GM10847 (cell line): ENCODE results near the gene TGFBR3.

Experiments
- POLR2A ChIP-seq: IDR thresholded peaks from 2 replicates; pipeline ENCODE4 v1.6.1; 2011; ENCODE audit not compliant: insufficient read length; ENCODE audit errors: extremely low read depth

The TGFBR3 gene

DNA sequence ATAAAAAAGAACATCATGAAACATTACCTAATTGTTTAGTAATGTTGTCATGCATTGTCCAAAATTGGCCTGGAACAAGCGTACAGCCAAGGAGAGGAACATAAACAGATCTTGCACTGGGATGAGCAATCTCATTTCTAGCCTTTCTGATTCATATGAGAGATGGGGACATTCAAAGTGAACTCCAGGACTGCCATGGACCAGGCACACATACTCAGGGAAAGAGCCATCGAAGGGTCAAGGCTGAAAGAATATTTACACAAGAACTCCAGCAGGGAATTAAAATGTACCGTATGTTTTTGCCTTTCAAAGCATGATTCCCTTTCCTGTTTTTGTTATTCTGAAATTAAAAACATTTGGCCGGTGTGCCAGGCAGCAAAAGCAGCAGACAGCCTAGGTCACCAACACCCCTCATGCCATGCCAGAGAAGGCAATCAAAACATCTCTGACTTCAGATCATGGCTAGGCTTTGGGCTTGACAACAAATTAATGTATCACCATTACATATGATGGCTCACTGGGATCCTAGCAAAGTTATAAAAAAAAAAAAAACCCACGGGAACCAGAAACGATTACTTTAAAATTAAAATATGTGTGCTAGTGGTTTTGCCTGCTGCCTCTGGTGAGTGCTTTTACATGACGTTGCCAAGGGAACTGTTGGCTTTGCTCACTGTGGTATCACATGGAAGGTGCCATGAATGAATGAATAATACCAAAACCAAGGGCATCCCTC, 159.8 kb downstream of the TGFBR3 start:
- no peak for TF ChIP-seq POLR2A

GRCh38 chr1:91725618-91725988, 160.3 kb downstream of the TGFBR3 start:
- no peak for TF ChIP-seq POLR2A

DNA sequence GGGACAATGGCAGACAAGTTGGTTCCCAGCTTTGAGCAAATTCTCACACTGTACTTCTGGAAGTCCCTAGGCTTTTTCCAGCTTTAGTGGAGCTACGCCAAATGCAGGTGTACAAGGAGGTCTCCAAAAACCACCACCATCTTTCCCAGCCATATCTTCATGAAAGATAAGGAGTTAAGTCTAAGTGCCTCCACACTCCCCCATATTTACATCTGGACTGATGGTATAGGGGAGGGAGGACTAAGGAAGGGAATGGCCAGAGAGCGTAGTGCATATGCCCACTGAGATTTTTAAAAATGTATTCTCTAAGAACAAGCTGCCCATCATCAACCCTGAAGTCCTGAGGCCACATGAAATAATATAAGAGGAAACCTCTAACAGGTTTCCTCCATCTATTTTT, 161.3 kb downstream of the TGFBR3 start:
- no peak for TF ChIP-seq POLR2A

DNA sequence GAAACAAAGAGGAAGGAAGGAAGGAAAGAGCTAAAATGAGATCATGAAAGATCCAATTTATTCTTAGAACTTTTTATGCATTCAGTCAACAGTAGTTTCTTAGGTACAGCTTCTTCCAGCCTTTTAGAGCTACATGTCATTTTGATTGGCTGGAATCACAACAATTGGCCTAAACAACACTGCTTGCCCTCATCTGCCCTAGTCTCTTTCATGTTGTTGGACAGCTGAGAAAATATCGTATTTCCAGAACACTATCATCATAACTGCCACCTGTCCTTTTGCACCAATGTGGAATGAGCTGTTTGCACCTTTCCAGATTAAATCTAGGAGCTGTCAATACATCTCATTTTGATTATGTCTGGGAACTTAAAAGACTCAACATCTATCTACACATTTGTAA, 161.7 kb downstream of the TGFBR3 start:
- no peak for TF ChIP-seq POLR2A

DNA sequence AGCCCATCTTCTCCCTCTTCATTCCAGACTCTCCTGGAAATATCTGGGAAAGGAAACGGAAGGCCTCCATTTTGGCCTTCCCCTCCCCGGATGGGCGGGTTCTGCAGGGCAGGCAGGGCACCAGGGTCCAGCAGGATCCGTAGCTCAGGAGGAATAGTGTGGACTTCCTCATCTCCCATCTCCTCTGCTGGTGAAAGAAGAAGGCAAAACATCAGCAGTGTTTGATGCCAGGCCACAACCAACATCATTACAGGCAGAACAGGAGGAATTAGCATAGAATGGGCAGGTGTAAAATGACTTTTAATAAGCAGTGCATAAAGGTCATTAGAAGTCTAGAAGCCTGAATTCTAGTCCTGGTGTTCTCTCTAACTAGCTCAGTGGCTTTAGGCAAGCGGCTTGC, 165.9 kb downstream of the TGFBR3 start:
- no peak for TF ChIP-seq POLR2A

DNA sequence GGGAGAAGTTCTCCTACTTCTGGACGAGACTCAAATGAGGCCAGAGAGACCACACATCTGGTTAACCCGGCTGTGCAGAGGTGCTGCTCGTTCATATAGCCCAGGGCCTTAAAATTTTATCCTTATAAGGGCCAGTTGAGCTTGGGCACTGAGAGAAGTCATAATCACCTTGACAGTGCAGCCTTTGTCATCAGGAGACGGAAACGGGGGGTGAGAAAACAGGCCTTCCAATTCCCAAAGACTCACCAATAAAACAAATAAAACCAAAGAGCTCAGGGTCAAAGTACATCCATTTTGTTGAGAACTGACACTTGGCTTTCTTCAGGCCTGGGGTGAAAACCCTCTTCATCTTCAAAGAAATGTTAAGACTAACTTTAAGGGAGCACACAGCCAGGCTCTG, 167.1 kb downstream of the TGFBR3 start:
- TF ChIP-seq POLR2A = no peak

GRCh38 chr1:91718368-91718767, 167.6 kb downstream of the TGFBR3 start:
- no peak for TF ChIP-seq POLR2A

DNA sequence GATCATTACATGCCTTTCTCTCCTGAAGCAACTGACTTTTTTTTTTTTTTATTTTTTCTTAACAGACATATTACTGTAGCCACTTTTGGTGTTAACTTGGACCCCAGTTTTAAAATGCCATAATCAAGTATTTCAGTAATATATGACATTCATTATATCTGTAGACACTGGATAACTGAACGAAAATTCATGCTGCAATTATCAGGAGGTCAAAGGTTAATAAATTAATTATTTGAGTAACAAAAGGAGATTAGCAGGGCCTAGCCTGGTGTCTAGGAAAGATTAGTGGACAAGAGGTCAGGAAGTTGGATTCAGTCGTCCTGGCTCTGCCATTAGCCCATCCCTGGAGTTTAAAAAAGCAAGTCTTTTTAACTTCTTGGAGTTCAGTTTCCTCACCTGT, 168.1 kb downstream of the TGFBR3 start:
- no peak for TF ChIP-seq POLR2A

DNA sequence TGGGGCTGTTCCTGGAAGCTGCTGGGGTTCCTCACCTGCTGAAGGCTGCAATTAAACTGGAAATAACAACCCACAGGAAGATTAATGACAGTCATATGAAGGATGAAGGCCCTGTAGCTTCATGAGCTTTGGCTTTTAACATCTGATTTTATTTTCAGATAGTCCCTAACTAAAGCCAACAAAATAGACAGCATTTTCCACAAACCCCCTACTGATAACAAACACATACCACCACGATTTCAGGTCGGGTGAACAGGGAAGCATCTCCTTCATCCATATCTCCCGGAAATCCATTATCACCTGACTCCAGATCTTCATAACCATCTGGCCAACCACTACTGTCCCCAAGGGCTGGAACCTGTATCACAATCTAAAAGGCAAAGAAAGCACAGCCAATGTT, 169.6 kb downstream of the TGFBR3 start:
- no peak for TF ChIP-seq POLR2A

DNA sequence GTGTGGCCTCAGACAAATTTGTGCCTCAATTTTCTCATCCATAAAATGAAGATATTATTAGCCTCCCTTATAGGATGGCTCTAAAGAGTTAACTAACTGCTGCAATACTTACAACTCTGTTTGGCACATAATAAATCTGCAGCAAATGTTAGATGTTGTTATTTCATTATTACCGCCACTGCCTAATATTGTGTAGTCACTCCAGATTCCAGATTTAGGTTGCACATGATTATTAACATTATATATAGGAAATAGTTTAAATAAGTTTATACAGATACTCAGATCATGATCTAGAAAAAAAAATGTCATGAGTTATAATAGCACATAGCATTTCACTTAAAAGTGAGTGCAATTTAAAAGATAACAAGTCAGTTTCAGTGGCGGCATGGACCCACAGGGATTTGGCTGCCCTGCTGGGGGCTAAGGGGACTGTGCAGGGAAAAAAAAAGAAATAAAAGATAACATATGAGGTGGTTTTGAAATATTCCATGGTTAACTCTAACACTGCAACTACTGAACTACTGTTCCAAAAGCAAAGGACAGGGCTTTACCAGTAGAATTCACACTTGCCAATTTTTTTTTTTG, 170.4 kb downstream of the TGFBR3 start:
- TF ChIP-seq POLR2A = no peak

GRCh38 chr1:91714867-91715381, 171.0 kb downstream of the TGFBR3 start:
- TF ChIP-seq POLR2A = no peak

GRCh38 chr1:91712981-91713841, 172.7 kb downstream of the TGFBR3 start:
- TF ChIP-seq POLR2A = no peak

DNA sequence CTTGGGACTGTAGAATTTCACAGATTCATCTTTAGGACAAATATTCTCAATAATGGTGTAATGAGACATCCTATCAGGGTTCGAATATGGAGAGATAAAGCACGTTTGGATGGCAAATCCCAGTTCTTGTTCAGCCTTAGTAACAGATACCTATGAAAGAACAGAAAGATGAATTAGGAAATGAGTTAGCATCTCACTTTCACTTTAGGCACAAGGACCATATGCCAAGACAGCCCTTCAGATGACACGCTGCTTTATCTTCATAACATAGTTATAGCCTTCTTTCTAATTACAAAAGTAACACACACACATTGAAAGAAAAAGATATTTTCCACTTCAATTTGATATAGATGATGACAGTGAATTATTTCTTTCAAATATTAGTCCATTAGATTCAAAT, 173.6 kb downstream of the TGFBR3 start:
- no peak for TF ChIP-seq POLR2A

DNA sequence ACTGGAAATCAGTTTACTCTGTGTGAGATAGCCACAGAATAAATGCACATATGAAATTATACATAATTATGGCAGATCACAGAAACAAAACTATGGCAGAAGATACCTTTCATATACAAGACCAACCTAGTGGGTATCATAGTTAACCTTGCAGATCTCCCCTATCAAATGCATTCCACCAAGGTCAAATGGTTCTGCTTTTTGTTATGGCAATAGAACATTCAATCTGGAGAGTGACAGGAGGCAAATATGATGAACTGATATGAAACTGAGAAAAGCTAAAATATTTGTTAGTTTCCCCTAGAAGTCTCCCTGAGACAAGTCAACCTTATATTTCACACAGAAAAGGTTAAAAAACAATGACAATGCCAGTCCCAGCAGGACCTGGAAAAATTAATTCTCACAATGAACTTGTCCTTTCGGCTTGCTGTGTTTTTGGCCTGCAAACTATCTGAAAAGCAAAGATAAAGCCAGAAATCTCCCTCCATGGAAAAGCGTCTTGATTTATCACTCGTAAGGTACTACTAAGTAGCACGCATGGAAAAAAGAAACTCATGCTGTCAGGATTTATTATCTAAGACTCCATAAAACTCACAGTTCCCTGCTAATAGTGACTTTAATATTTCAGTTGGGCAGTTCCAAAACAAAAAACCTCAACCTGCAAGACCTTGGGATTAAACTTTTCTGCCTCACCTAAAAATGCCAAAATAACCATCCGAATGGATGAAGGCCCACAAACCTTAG, 174.3 kb downstream of the TGFBR3 start:
- no peak for TF ChIP-seq POLR2A

DNA sequence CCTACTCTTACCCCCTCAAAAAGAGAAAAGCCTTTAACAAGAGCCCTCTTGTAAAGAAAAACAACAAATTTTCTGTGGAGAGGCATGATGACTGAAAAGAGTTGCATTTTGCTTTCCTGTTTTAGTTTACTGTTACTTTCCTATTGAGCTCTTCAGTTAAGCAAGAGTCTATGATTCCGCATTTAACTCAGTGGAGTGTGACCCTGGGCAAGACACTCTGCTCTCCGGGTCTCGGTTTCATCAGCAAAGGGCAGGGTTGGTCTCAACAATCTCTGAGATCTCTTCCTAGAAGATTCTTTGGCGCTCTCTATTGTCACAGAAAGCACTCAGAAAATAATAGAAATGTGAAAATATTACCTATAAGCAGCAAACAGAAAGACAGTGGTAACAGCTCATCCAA, 175.7 kb downstream of the TGFBR3 start:
- TF ChIP-seq POLR2A = no peak
